HL-60/S4 treated with retinoic acid at 250 ng/mL for 4 days and 3 days (cell line): ENCODE measurements around the gene ADAM12.

Source experiments
- in situ Hi-C: fragments of 300-500 bp; cut with MboI; formaldehyde crosslinking; loops from 2 replicates; pipeline ENCODE4 v1.7.0; 2022; ENCODE audit warnings: low sequenced_read_pairs

The ADAM12 gene

DNA sequence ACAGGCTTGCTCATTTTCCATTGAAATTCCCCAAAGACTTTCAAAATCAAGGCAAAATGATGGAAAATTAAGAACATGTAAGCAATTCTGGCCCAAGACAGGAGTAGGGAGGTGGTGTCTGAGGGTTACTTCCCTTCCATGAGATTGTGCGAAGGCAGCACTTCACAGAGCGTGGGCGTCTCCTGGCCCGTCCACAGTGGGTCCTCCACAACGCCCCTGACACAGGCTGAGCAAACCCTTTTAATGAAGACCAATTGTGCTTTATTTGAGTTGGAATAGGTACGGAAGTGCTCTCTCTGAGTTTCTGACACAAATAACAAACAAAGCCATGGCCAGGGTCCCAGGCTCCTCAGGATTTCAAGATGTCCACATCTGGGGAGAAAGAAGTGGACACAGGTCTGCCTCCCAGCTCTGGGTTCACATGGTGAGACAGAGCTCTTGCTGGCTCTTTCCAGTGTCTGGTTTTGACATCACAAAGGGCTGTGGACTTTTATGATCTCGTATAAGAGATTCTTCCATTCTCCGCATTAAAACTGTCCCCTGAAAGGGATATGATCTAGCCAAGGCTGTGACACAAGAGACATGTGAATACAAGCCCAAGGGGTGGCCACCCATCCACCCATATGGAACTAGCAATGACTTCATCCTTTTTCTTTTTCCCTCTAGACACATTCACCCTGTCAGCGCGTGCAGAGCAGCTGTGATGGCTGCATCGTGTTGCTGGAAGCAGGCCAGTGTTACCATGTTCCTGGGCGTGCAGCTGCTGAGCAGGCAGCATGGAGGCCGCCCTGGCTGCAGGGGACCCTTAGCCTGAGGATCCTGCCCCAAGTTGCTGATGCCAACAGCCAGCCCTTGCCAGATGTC is 145.6 kb downstream of the ADAM12 start:
- in situ Hi-C loops, result no loop called here

DNA sequence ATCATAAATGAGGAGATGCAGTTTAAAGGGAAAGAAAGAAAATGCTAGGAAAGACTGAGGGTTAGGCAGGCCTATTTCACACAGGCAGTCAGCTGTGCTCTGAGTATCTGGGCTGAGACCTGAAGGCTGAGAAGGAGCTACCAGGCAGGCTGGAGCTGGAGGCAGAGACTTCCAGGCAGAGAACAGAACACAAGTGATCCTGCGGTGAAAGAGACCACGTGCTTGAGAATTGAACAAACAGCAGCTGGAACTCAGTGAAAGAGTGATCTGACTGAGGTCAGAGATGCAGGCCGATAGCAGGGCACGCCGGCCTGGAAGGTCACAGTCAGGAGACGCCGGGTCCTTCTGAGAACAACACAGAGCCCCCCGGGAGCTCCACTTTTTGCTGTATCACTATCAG is 147.8 kb downstream of the ADAM12 start:
- in situ Hi-C loops, result no loop called here

DNA sequence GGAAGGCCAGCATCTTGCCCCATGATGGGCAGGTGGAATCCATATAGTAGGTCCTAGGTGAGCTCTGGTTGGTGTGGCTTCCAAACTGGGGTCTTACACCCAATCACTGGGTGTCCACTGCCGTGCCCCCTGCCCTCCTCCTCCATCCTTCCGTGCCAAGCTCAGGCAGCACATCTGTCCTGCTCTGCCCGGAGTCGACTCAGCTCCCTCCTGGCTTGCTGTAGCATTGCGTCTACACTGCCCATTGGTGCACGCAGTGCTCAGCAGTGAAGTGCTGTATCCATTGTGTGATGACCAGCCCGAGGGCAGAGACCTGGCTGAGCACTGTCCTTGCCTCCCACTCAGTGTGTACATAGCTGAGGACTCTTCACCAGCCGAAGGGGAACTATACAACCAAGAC is 148.4 kb downstream of the ADAM12 start:
- in situ Hi-C loops, result no loop called here

DNA sequence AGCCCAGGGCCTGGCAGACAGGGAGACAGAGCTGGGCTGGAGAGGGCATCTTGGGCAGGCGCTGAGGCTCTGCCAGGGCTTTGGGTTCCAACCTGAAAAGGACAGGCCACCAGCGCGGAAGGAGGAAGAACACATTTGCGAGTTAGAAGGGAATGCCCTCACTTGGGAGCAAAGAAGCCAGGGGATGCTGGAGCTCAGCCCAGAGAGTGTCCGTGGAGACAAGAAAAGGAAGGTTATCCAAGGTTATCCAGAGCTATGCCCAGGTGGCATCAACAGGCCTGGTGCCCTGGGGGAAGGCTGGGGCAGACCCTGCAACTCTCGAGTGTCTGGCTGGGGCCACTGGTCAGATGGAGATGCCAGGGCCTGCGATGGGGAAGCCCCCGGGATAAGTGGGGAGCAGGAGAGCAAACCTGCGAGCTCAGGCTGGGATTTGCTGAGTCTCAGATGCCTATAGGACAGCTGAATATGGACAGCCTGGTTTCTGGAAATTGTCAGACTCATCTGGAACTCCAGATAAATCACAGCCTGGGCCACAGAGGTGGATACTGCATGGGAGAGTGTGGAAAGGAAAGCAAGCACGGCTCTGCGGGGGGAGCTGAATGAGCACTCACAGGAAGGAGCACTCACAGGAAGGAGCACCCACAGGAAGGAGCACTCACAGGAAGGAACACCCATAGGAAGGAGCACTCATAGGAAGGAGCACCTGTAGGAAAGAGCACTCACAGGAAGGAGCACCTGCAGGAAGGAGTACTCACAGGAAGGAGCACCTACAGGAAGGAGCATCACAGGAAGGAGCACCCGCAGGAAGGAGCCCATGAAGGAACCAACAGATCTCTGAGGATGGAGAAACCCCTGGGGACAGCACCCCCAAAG is 152.1 kb downstream of the ADAM12 start:
- in situ Hi-C loops, result no loop called here

DNA sequence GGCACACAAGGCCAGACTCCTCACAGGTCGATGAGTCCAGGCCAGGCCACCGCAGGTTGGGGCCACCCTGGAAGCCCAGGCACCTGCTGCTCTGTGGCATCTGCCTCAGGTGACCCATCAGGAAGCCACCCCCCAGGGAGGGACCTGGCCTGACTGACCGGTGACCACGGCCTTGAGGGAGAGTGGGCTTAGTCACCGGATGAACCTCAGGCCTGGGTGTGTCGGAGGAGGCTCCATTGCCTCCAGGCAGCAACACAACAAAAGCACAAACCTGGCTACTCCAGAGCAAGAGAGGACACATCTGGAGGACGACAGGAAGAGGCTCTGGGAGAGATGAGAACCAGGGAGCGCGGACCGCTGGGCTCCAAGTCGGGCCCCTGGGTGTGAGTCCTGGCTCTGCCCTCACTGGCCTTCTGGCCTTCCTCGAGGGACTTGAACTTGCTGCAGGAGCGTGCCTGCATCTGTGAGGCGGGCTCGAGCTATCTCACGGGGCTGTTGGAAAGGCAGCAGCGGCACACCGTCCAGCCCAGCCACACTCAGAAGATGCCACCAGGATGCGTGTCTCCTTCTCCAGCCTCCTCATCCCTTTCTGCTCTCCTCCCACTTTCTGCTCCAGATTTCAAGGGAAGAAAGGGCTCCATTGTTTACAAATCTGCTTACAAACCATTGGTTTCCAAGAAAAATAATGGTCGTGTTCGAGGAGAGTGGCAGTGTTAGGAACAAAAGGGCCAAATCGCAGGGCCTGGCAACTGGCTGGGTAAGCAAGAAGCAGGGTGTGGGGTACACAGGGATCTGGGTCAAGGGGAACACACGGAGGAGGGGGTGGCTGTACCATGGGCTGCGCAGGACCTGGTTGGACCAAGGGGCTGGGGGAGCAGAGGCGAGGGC is 152.9 kb downstream of the ADAM12 start:
- in situ Hi-C loops, result no loop called here

DNA sequence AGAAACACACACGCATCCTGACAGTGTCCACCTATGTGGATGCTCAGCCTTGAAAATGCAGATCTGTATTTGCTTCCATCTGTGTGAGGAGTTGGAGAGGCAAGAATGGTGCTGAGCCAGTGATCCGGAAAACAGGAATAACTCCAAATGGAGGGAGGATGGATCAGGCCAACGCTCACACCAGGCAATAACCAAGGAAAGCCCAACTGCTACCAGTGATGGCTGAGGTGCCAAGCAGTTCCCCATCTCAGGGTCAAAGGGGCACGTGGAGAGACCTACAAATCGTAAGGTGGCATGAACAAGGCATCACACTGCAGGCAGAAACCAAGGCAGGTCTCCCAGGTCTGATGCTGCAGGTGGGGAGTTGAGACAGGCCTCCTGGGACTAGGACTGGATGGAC is 153.6 kb downstream of the ADAM12 start:
- in situ Hi-C loops, result no loop called here

DNA sequence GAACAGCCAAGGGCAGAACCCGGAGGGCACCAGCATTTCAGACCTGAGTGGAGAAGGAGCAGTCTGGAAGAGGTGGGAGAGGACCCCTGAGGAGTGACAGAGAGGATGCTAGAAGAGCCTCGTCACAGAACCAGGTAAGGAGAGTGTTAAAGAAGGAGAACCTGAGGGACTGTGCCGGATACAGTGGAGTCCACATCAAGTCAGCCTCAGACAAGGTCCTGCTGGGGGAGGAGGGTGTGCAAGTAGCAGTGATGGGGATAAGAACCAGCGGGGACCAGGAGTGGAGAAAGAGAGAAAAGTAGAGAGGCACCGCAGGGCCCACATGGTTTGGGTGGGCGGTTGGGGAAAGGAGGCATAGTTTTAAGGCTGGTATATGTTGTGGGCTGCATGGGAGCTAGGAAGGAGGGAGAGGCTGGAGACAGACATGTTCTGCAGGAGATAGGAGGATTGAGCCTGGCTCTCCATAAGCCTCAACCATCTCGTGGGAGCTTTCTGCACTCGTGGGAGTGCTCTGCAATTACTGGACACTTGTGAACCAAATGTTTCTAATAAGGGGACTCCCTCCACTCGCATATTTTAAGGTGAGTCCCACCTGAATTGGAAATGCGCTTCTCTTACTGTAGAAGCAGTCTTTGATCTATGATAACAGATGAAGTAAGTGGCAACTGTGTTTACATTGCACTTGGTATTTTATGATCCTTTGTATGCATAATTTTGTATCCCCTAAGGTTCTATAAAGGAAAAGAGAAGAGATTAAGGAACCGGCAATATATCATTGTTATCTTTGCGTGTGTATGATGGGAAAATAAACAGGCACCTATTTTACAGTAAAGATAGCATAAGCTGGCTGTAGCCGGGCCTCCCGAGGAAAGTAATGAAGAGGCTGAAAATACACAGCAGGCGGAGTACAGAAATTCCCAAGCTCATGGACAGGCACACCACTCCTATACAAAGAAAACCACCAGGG is 154.8 kb downstream of the ADAM12 start:
- in situ Hi-C loops, result no loop called here

DNA sequence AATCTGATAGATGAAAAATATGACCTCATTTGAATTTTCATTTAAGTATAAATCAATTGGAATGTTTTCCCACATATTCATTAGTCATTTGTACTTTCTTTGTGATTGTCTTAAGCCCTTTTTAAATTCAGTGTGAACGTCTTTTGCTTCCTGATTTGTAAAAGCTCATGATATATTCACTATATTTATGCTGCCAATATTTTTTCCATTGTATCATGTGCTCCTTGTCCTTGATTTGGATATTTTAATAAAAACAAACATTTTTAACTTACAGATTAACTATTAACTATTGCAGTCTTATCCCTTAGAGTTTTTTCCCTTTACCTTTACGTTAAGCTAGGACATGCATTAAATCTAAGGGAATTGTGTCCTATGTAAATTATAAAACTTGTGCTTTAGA is 157.7 kb downstream of the ADAM12 start:
- in situ Hi-C loops, result no loop called here

DNA sequence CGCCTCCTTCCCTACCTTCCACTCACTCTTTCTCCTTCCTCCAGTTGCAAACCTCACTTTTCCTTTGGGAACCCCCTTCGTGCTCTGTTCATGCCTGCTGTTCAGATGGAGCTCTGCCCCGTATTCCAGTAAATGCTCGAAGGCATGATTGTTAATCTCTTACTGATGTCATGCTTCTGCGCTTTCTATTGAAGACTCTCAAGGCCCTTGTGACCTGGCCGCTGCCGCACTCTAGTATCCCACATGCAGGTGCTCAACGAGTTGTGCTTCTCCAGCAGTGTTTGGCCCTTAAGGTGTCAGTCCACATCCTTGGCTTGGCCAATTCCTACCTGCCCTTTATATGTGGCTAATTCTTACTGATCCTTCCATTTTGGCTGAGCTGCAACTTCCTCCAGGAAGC is 158.6 kb downstream of the ADAM12 start:
- in situ Hi-C loops, result no loop called here

DNA sequence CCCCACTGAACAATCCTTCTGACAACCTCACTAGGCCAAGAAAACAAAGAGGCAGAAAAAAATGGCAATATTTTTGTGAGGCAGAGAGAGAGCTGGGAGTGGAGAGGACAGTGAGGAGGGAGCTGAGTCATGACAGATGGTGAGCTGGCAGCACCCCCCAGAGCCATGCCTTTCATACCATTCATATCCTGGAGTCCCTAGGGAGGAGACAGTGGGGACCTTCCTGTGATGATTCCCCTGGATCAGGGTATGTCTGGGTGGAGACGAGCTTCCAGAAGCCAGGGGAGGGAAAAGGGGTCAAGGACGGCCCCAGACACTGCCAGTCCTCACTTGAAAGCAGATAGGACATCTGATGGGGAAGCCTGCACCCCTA is 160.5 kb downstream of the ADAM12 start:
- in situ Hi-C loops, result no loop called here

DNA sequence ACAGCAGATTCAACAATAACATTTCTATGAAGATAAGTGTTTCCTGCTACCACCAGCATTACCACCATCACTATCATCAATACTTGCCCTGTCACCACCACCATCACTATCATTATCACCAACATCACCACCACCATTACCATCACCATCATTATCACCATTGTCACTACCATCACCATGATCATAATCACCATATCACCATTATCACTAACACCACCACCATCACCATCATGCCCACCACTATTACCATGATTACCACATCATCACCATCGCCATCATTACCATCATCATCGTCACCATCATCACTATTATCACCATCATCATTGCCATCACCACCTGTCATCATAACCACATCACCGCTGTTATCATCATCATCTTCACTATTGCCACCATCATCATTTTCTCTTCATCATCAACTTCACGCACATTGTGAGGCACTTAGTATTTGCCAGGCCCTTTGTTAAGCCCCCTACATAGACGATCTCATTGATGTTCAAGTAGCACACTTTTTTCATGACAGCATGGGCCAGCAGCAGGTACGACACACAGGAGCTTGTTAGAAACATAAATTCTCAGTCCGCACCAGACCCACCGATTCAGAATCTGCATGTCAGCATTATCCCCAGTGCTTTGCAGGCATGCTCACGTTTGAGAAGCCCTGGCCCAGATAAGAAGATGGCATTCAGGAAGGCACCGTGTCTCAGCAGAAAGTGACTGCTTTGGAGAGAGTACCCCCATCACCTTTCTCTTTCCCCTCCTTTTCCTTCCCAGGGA is 161.1 kb downstream of the ADAM12 start:
- in situ Hi-C loops, result no loop called here

DNA sequence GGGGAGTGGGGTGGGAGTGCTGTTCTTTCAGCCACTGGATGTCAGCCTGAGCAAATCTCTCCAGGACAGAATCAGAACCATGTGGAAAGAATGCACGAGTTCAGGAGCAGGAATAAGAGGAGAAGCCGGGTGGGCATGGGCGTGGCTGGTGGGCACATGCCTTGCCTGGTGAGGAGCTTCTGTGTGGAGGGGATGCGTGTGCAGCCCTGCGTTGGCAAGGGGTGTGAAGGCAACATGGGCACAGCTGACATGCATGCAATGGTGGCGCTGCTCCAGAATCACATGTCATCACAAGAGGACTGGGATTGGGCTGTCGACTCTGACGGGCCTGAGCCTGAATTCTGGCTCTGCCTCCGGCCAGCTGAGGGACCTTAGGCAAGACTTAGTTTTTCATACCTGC is 162.1 kb downstream of the ADAM12 start:
- in situ Hi-C loops, result no loop called here

DNA sequence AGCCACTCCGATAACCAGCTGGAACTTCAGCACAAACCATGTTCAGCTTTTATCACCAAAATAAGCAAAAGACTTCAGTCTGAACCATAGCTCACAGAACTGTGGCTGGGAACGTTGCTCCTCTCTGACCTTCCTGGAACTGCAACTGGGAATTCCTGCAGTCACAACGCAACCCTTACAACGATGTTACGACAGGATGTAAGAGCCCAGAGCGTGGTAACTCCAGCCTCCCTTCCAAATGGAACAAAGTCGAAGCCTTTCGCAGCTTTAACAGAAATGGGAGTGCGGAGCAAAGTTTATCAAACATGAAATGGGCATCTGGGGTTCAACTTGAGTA is 162.6 kb downstream of the ADAM12 start:
- in situ Hi-C loops, result no loop called here

DNA sequence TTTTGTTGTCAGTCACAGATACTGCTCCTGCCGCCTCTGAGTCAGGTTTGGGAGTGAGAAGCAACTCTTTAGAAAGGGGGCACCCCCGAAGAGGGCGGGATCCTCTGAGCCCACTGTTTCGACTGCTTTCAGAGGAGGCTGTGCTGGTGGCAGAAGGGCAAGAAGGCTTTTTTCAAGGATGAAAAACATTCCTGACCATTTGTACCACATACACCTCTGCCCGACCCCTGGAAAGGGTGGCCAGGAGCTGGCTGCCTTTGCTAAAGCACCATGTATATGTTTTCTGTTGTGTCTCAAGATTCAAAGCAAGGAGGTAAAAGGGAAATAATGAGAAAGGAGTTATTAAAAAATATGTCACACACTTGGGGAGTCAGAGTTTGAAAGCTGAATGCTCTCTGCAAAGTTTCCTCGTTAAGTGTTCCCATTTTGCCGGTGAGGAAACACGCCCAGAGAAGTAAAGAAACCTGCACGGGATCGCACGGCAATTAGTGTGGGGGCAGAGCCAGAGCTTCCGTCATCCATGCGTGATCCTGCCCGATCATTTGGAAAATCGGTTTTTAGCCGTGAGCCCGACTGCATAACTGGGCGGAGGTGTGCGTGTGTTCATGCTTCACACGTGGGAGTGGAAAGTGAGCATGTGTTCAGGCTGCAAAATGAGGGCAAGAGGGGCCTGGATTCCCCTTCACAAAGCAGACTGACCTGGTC is 163.2 kb downstream of the ADAM12 start:
- in situ Hi-C loops, result no loop called here

DNA sequence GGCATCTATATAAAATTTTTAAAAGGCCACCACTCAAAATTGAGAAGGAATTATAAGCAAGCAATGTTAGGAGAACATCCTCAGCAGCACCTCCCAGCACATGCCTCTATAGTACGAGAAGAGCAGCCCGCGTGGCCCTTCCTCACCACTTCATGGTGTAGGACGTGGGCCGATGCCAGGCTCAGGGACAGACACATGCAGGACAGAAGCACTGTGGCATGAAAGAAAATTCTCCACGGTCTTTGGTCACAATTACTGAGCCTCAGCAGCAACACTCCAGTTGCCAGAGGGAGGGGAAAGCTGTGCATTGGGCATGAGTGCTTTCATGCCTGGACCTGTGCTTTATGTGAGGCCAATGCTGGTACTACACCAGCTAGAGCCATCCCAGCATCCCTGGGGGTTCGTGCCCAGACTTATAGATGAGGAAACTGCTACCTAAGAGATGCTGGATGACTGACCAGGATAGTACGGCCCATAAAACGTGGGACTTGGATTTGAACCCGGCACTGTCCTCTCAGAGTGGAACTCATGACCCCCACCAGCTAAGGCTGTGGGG is 164.7 kb downstream of the ADAM12 start:
- in situ Hi-C loops, result no loop called here

DNA sequence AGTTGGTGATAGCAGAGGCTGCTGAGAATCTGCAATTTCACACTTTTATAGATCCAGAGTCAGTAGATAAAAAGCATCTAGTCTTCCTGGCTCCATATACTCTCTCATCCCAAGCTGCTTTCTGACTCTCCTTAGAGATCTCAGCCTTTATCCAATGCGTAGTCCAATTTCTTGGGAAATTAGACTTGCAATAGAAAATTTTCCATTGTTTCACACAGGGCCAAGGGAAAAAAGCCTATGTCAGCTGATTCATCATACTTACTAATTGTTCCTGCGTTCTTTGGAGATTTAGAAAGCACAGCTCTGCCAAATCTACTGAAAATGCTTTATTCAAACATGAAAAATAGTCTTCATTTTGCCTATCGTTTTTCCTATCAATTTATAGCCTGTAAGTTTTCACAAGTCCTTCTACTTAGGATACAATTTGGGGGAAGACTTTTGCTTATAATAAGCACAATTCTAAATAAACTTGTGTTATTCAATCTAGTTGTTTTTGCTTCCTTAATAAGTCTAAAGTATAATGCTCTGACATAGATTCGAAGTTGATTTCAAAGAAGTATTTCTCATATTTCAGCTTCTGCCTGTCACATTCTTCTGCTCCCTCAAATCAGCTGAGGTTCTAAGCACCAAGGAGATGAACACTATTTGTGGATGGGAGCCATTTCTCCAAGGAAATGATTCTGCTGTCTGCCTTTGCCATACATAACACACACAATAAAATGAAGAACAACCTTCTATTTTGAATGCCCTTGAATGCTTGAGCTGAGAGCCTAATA is 165.4 kb downstream of the ADAM12 start:
- in situ Hi-C loops, result no loop called here

DNA sequence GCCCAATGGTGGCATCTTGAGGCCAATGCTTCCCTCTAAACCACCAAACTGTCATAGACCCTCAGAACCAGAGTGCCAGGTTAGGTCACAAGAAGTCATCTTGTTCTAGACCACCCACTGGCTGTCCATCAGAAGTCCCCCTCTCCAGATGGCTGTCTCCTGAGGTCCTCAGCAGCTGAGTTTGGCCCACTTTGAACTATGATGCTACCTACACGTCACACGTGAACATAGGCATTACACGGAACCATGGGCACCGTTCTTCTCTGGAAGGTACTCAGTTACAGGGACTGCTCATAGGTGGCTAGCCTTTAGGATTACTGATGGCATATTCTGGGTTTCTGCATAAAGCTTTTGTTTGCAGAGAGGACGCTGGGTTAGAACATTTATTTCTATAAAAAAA is 166.4 kb downstream of the ADAM12 start:
- in situ Hi-C loops, result no loop called here
